GM18505 (cell line): Measurements from ENCODE around the gene BLOC1S6.
"Not testable (repeated sequence)": the region's sequence is repeated elsewhere in the genome, so short reads cannot be mapped to it uniquely, and the experiment has no call there.

ENCODE experiments used
- ATAC-seq: cut with Tn5 transposase; IDR thresholded peaks from one replicate; pipeline ENCODE4 v1.9.1; 2021; ENCODE audit not compliant: unreplicated experiment
- POLR2A ChIP-seq: IDR thresholded peaks from 4 replicates; pipeline ENCODE4 v1.6.1; 2011; ENCODE audit warnings: borderline replicate concordance; ENCODE audit not compliant: insufficient read depth, insufficient read length; ENCODE audit errors: extremely low read depth

BLOC1S6 gene

DNA sequence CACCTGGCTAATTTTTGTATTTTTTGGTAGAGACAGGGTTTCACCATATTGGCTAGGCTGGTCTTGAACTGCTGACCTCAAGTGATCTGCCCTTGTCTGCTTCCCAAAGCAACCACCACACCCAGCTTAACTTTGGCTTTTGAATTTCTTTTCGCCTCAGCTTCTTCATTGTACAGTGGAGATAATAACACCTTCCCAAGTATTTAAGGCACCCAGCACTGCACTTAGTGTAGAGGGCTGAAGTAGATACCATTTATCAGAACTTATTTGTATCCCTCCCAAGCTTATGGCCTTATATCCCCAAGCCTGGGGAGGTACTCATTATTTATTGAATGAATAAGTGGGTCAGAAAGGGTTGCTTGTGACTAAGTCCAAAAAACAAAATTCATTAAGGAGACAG is 50.0 kb downstream of the BLOC1S6 start:
- ATAC-seq, result no peak
- no peak for TF ChIP-seq POLR2A

DNA sequence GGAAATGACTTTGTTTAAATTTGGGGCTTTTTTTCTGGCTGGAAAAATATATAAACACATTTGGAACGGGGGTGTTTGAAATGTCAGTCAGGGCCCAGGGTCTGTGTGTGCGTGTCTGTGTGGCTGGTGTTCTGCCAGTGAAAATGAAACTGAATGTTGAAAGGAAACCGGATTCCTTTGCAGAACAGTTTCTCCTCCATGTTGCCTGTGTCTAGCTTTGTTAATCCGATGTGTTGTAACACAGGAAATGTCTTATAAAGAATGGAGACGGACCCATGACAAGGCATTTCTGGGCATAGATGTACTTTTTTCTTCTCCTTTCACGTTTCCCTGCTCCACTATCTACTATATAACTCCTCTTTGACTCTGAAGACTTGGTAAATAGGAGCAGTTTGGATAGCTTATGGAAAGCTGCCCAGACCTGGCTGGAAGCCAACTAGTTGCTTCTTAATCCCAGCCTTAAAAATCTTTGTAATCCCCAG is 50.4 kb downstream of the BLOC1S6 start:
- peak; percentile 39 for ATAC-seq
- TF ChIP-seq POLR2A, result peak; percentile 51

DNA sequence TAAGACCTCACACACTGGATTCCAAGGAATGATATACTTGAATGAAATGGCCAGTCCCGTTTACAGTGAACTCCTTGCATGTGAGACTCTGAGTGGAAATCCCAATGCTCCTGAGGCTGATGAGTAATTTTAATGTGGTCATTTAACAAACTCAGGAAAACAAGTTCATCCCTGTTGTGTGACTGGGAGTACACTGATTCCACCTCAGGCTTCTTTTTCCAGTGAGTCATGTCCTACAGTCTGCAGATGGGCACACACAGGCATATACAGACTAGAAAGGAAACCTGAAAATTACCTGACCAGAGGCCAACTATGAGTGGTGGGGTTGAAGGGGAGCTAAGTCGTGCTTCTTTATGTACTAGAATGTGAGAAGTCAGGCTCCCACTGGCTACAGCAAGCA is 53.4 kb downstream of the BLOC1S6 start:
- no peak for ATAC-seq
- no peak for TF ChIP-seq POLR2A

DNA sequence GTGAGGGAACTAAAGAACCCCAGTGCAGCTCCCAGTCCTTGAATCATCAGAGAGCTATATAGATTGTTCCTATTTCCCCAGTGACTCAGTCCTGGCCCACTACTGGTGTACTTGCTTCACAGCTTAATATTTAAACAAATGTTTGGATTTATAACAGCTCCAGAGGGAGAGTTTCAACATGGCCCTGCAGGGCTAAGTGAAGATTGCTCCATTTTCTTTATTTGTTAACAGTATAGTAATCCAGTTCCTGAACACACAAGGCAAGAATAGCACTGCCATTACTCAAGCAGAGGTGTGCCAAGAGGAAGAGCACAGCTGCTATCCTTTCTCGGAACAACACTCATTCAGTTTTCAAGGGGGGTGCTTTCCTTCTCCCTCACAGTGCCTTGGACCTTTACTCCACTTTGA is 54.2 kb downstream of the BLOC1S6 start:
- no peak for TF ChIP-seq POLR2A
- no peak for ATAC-seq

DNA sequence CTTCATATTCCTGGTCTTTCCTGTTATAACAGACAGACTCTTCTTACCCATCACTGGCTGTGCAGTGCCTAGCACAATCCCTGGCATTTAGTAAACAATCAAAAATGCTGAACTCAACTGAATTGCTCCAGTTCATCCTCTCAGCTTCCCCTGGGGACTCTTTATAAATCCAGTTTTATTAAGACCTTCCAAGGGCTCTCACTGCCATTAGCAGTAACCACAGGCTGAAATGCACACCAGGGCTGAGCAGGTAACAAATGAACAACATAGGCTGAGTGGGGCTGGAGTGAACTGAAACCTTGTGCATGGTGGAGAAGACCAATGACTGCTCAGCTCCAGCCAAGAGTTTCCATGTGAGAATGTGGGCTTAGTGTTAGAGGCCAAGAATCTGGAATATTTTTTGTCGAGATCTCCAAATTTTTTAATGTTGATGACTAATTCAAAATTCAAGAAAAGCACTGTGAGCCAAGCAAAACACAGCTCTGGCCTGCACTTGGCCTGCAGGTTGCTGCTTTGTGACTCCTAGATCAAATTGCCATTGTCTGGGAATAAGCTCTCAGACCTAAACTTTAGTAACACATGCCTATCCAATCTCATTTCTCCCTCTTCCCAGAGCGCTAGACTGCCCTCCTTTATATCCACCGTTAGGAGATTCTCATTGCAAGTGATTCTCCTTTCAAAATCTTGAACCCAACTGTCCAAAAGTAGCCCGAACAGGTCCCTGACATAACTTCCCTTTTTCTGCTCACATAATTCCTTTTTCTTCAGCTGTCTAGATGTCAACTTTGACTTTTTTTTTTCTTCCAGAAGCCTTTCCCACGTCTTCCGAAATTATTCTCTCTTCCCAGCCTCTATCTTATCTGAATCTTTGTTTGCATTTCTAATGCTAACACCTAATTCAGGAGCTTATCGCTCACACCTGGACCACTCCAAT is 55.1 kb downstream of the BLOC1S6 start:
- no peak for TF ChIP-seq POLR2A
- no peak for ATAC-seq

DNA sequence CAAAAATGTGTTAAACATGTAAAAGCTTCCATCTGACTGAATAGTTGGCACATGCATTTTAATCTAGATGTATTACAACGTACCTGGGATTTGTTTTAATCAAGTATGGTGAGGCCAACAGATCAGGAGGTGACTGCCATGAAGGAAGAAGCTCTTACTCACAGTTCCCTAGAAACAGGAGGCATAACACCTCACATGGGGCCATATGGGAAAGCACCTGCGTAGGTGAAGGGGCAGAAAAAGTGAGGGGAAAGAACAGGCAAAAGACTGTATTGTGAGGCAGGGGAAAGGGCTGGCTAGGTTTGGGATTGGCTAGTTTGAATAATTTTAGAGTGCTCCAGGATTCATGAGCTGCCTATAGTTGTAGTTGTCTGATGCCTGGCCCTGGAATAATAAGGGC is 57.3 kb downstream of the BLOC1S6 start:
- no peak for ATAC-seq
- no peak for TF ChIP-seq POLR2A

DNA sequence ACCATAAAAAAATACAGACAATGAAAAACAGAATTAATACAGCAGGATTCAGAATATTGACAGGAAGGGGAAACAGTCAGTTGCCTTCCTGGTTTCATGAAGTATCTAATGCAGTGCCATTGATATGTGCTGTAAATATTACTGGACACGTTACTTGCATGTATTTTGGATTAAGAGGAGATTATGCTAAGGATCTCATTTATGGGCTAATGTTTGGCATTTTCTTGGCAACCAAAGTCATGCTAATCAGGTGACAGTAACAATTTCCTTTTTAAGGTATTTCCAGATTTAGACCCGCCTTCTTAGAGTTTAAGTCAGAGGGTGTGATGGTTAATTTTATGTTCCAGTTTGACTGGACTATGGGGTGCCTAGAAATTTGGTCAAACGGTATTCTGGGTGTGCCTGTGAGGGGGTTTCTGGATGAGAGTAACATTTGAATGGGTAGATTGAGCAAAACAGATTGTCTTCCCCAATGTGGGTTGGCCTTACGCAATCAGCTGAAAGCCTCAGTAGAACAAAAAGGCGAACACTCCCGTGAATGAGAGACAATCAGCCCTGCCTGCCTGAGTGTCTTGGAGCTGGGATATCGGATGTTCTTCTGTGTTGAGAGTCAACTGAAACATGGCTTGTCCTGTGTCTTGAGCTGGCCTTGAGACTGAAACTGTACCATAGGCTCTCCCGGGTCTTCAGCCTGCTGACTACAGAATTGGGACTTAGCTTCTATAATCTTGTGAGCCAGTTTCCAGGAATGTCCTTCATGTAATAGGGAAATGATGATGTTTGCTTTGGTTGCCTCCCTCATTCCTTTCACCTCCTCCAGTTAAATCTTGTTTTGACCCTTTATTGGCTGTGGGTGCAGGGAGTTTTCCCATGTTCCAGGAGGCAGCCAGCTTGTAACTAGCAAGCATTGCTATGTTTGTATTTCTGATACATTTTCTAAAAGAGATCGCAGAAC is 58.1 kb downstream of the BLOC1S6 start:
- no peak for ATAC-seq

DNA sequence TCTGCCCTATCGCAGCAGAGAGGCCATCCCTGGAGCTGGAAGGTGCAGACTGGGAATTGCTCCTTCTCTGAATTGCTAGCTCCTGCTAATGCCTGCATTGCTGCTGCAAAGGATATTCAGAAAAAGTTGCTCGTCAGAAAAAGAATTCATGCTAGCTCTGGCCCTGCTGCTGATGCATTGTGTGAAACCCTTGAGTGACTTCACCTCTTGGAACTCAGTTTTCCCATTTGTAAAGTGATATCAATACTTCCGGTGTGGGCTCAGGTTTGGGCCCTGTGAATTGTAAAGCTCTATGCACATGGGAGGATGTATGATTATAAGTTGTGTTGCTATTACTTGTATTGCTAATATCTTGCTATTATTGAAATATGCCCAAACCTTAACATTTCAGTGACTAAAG is 59.0 kb downstream of the BLOC1S6 start:
- ATAC-seq, result no peak

More for the DNA sequence above, 58.1 kb downstream of the BLOC1S6 start:
- no peak for TF ChIP-seq POLR2A

DNA sequence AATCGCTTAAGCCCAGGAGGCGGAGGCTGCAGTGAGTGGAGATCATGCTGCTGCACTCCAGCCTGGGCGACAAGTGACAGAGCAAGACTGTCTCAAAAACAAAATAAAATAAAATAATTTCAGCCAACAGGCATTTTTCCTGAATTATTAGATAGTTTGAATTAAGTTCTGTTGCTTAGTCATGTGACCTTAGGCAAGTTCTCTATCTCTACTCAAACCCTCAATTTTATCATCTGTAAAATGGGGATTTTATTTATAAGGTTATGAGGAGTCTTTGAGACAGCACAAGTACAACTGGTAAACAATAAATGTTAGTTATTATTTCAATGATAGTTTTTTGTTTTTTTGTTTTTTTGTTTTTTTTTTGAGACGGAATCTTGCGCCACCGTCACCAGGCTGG is 60.6 kb downstream of the BLOC1S6 start:
- ATAC-seq, result no peak
- TF ChIP-seq POLR2A, result no peak

More for the DNA sequence above, 59.0 kb downstream of the BLOC1S6 start:
- no peak for TF ChIP-seq POLR2A

DNA sequence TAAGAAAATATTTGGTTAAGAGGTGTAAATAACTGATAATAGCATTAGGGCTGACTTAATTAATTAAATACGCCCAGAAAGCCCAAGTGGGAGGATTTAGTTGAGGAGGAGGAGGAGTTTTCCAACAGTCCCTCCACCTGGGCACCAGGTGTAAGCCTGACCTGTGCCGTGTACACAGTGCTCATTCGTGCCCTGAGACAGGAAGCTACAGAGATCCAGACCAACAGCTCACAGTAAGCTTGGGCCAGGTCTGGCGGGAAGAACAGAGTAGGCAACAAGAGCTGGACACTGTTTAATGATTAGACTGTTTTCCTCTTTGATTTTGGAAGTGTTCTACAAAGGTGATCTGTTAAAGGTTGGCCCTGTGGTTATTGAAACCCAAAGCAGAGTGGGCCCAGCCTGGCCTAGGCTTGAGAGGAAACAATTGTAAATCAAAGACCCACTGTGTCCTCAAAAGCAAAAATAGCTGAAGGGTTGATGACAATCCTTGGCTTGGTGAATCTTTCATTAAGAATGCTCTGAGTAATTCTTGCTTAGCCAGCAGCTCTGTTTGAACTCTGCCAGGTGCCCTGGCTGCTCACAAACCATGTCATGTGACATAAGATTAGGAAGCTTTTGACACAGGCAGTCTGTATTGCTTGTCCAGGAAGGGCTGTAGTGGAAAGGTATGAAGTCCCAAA is 61.5 kb downstream of the BLOC1S6 start:
- TF ChIP-seq POLR2A, result no peak

DNA sequence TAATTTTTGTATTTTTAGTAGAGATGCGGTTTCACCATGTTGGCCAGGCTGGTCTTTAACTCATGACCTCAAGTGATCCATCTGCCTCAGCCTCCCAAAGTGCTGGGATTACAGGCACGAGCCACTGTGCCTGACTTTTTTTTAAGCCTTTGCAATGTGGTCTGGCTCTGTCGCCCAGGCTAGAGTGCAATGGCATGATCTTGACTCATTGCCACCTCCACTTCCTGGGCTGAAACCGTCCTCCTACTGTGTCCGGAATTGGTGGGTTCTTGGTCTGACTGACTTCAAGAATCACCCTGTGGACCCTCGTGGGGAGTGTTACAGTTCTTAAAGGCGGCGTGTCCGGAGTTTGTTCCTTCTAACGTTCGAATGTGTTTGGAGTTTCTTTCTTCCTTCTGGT is 62.8 kb downstream of the BLOC1S6 start:
- not testable (repeated sequence) for ATAC-seq

More for the DNA sequence above, 61.5 kb downstream of the BLOC1S6 start:
- ATAC-seq, result no peak

DNA sequence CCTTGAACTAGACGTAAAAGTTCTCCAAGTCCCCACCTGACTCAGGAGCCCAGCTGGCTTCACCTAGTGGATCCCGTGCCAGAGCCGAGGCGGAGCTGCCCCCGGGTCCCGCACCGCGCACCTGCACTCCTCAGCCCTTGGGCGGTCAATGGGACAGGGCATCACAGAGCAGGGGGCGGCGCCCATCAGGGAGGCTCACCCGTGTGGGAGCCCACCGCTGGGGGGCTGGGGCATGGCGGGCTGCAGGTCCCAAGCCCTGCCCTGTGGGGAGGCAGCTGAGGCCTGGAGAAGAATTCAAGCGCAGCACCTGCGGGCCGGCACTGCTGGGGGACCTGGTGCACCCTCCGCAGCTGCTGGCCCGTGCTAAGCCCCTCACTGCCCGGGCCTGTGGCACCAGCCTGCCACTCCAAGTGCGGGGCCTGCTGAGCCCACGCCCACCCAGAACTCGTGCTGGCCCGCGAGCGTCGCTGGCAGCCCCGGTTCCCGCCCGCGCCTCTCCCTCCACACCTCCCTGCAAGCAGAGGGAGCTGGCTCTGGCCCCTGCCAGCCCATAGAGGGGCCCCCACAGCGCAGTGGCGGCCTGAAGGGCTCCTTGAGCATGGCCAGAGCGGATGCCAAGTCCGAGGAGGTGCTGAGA is 63.8 kb downstream of the BLOC1S6 start:
- no peak for TF ChIP-seq POLR2A
- no peak for ATAC-seq
